SH-SY5Y (cell line): ENCODE measurements around the gene ISG15.

Source experiments
- GATA2 ChIP-seq: IDR thresholded peaks from 2 replicates; pipeline ENCODE4 v1.6.1; 2011; ENCODE audit warnings: mild to moderate bottlenecking, low read depth, low read length
- GATA3 ChIP-seq: IDR thresholded peaks from 2 replicates; pipeline ENCODE4 v1.6.1; 2011; ENCODE audit warnings: low read depth, mild to moderate bottlenecking, low read length, moderate library complexity

DNA sequence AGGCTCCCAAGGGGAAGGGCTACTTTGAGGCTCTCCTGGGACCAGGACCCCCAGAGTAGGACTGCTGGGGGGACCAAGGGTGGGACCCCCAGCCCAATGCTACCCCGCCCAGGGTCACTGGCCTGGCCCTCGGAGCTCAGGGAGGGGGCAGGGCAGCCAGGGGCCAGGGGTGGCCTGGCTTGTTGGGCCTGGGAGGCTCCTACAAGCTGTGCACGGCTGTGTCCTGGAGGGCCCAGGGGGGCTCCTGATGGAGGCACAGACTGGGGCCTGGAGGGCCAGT, 15.6 kb upstream of the ISG15 start:
- TF ChIP-seq GATA3 (no peak), GATA2 (no peak)
